Type B pancreatic cell (in vitro differentiated cells): ENCODE data around the gene HDDC2. TPM values are rescaled to one million over a fixed set of nuclear protein-coding genes. Genes with fewer than 3 reads are reported as not detected.

Source experiments
- DNase-seq: peaks from one replicate; pipeline ENCODE4 v3.0.0; 2021; ENCODE audit warnings: mixed read lengths; ENCODE audit not compliant: unreplicated experiment; ENCODE audit errors: extremely low spot score
- H3K27ac Mint-ChIP-seq: 2 replicates; pipeline ENCODE4 v1.8.0; 2021; ENCODE audit warnings: mild to moderate bottlenecking, mixed read lengths
- H3K27me3 Mint-ChIP-seq: 2 replicates; pipeline ENCODE4 v1.8.0; 2021; ENCODE audit warnings: mixed read lengths
- H3K36me3 Mint-ChIP-seq: 2 replicates; pipeline ENCODE4 v1.8.0; 2021; ENCODE audit warnings: mixed read lengths
- H3K4me1 Mint-ChIP-seq: one replicate; pipeline ENCODE4 v1.8.0; 2021; ENCODE audit warnings: mixed read lengths; ENCODE audit not compliant: unreplicated experiment
- H3K4me3 Mint-ChIP-seq: 2 replicates; pipeline ENCODE4 v1.8.0; 2021; ENCODE audit warnings: mild to moderate bottlenecking, mixed read lengths
- H3K9me3 Mint-ChIP-seq: 2 replicates; pipeline ENCODE4 v1.8.0; 2021; ENCODE audit warnings: mixed read lengths
- CTCF ChIP-seq: fragments of 200-600 bp; sonication (generic); conservative IDR thresholded peaks from 2 replicates; pipeline ENCODE4 v1.5.0; 2021; ENCODE audit warnings: antibody characterized with exemption, mild to moderate bottlenecking
- total RNA-seq: library from RNA; stranded (reverse); gene quantifications from 2 replicates; pipeline ENCODE4 v1.2.1, GENCODE V29; 2021; ENCODE audit warnings: low replicate concordance

The HDDC2 gene
- total RNA-seq, 1 donor from 2014 or later: 90.0 TPM

GRCh38 chr6:125273965-125274364, 27.8 kb downstream of the HDDC2 start:
- Mint-ChIP-seq H3K27me3 (no peaks in the 10 kb centered on the region), H3K27ac (peak overlapping the region; percentile 39), H3K4me3 (no peak overlapping the region), H3K4me1 (peaks cover 5% of the 10 kb centered on the region), H3K9me3 (no peaks in the 10 kb centered on the region), H3K36me3 (peaks cover 38% of the 10 kb centered on the region)
- TF ChIP-seq CTCF: no peak
- DNase-seq: no peak

- Mint-ChIP-seq H3K4me1 (no peaks in the 10 kb centered on the region), H3K27ac (no peak overlapping the region), H3K36me3 (peaks cover 32% of the 10 kb centered on the region), H3K9me3 (no peaks in the 10 kb centered on the region), H3K4me3 (no peak overlapping the region), H3K27me3 (no peaks in the 10 kb centered on the region)
- DNase-seq: no peak
- no peak for TF ChIP-seq CTCF
Measured at GRCh38 chr6:125273251-125273650, 28.5 kb downstream of the HDDC2 start.

- Mint-ChIP-seq H3K27me3 (no peaks in the 10 kb centered on the region), H3K9me3 (no peaks in the 10 kb centered on the region), H3K4me1 (no peaks in the 10 kb centered on the region), H3K36me3 (peaks cover 26% of the 10 kb centered on the region), H3K4me3 (no peak overlapping the region), H3K27ac (no peak overlapping the region)
- TF ChIP-seq CTCF: no peak
- DNase-seq: no peak
Measured at GRCh38 chr6:125271486-125272159, 30.1 kb downstream of the HDDC2 start.

- no peaks in the 10 kb centered on the region for H3K9me3 Mint-ChIP-seq
- no peak for DNase-seq
- H3K27me3 Mint-ChIP-seq: no peaks in the 10 kb centered on the region
- peaks cover 19% of the 10 kb centered on the region for H3K36me3 Mint-ChIP-seq
- no peaks in the 10 kb centered on the region for H3K4me1 Mint-ChIP-seq
- H3K27ac Mint-ChIP-seq: no peak overlapping the region
- H3K4me3 Mint-ChIP-seq: no peak overlapping the region
- TF ChIP-seq CTCF: no peak
Measured at GRCh38 chr6:125270380-125270779, 31.4 kb downstream of the HDDC2 start.

- H3K9me3 Mint-ChIP-seq: no peaks in the 10 kb centered on the region
- no peak overlapping the region for H3K4me3 Mint-ChIP-seq
- no peak for TF ChIP-seq CTCF
- H3K27me3 Mint-ChIP-seq: no peaks in the 10 kb centered on the region
- no peak for DNase-seq
- H3K27ac Mint-ChIP-seq: no peak overlapping the region
- H3K4me1 Mint-ChIP-seq: no peaks in the 10 kb centered on the region
- peaks cover 20% of the 10 kb centered on the region for H3K36me3 Mint-ChIP-seq
Measured at GRCh38 chr6:125269328-125269985, 32.3 kb downstream of the HDDC2 start.
